D721Med (cell line): Measurements from ENCODE around the gene NECTIN1.

Source experiments
- DNase-seq: peaks from one replicate; pipeline ENCODE4 v3.0.0; 2011; ENCODE audit warnings: low spot score; ENCODE audit not compliant: insufficient read length
- FAIRE-seq: peaks from 2 replicates; lab custom pipeline; 2011; peaks lifted over from hg19 to GRCh38; lab: Jason Lieb, UNC
- CTCF ChIP-seq: IDR thresholded peaks from 2 replicates; pipeline ENCODE4 v1.5.1; 2012; ENCODE audit warnings: mild to moderate bottlenecking, control low read depth; ENCODE audit not compliant: insufficient read depth; ENCODE audit errors: missing control alignments

Gene NECTIN1

GRCh38 chr11:119730789-119731386, 1.9 kb upstream of the NECTIN1 start:
- TF ChIP-seq CTCF = no peak
- FAIRE-seq (no peak), DNase-seq (no peak)

- no peak for FAIRE-seq
- no peak for DNase-seq
- TF ChIP-seq CTCF = no peak
Observed at GRCh38 chr11:119729951-119730613, 1.1 kb upstream of the NECTIN1 start.

- FAIRE-seq (no peak), DNase-seq (no peak)
- TF ChIP-seq CTCF = no peak
Observed at GRCh38 chr11:119729581-119729927, 554 bp upstream of the NECTIN1 start.

- DNase-seq (no peak), FAIRE-seq (no peak)
- no peak for TF ChIP-seq CTCF
Observed at GRCh38 chr11:119728211-119728626, 781 bp downstream of the NECTIN1 start.

- DNase-seq = no peak
- TF ChIP-seq CTCF = peak; percentile 30
- no peak for FAIRE-seq
Observed at GRCh38 chr11:119727523-119728151, 1.4 kb downstream of the NECTIN1 start.

- FAIRE-seq (no peak), DNase-seq (no peak)
- no peak for TF ChIP-seq CTCF
Observed at GRCh38 chr11:119726585-119727522, 2.1 kb downstream of the NECTIN1 start.
